GM21717 (cell line): ENCODE measurements around the gene FXYD2.

ENCODE experiments used
- ATAC-seq: cut with Tn5 transposase; IDR thresholded peaks from one replicate; pipeline ENCODE4 v1.9.1; 2021; ENCODE audit warnings: mild to moderate bottlenecking, moderate library complexity; ENCODE audit not compliant: unreplicated experiment

Gene FXYD2

GRCh38 chr11:117836077-117836960 lies 11.8 kb upstream of the FXYD2 start:
- ATAC-seq = no peak

GRCh38 chr11:117835576-117835975 lies 11.0 kb upstream of the FXYD2 start:
- no peak for ATAC-seq

DNA sequence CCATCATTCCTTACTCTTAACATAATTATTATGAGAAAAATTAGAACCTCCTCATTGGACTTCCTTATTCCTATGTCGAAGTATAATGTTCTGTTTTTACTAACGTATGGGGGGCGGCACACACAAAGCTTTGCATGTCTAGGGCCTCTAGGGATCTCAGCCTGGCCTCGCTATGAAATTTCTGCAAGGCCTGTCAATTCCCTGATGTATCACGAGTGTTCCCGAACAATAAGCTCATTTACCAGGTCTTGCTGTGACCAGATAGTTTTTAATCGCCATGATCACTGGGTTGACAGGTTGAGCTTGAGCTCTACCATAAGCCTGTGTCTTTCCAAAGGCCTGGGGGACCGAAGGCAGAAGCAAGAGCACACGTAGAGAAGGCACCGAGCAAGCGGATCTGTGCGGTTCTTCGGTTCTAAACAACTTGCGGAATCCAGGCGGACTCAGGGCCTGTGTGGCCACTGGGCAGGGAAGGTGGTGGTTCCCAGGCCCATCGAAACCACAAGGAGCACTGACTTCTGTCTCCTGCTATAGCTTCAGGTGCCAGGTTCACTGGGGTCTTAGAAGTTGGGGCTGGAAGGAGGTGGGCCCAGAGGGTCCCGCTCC lies 10.4 kb upstream of the FXYD2 start:
- no peak for ATAC-seq

GRCh38 chr11:117834068-117834810 lies 9.7 kb upstream of the FXYD2 start:
- ATAC-seq = no peak

DNA sequence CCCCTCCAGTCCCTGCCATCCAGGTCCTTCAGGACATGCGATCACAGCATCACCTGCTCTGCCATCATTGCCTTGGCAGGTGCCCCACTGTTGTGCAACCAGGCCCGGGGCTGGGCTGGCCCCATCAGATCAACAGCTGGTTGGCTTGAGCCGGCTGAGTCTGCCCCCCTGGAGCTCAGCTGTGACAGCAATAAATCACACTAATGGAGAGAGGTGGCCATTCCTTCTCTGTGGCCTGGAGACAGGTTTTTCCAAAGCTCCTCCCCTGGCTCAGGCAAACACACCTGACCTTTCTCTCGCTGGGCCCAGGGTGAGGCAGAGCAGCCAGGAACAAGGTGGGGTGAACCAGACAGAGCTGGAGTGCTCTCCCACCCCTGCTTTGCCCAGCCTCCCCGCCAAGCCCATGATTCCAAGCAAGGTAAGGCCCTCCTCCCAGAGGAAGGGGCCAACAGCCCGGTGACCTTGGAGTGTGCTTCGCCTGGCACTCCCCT lies 8.9 kb upstream of the FXYD2 start:
- no peak for ATAC-seq

DNA sequence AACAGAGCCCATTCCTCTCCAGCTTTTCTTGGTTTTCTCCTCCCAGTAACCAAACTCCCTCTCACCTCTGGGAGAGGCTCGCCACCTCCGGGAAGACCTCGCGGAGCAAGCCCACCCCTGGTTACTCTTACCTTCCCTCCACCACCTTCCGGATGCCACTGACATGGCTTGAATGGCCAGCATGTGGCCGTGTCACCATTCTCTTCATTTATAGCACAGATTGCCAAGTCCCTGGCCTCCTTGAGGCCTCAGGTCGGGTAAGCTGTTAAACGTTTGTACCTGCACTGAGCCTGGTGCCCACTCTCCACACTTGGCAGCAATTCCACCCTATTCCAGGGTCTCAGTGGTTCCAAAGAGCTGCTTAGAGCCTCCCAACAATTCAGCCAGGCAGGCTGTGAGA lies 8.0 kb upstream of the FXYD2 start:
- no peak for ATAC-seq

DNA sequence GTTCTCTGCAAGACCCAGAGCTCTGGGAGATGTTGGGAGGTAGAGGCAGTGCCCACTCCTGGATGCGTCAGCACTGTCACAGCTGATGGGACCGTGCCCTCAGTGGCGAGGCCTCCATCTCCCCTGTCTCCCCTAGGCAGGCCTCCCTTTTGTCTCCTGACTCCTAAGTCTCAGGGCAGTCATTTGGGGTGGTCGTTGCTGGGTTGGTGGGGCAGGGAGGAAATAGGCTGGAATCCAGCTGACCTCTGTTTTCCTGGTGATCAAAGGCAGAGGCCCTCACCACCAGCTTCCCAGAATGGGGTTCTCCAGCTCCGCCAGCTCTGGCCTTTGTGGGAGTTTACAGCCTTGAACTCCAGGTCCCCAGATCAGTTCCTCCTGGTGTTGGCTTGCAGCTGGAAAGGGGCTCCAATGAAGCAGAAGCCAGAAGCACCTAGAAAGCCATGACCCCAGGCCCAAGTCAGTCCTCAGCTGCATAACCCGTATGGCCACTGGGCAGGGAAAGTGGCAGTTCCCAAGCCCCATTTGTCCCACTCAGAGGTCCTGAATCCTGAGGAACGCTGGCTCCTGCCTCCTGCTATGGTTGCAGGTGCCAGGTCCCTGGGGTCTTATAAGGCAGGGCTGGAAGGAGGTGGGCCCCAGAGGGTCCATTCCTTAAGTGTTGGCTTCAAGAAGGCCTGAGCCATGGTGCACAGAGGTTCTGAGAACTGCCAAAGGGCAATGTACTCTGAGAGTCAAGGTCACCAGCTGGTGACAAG lies 7.3 kb upstream of the FXYD2 start:
- ATAC-seq = no peak

DNA sequence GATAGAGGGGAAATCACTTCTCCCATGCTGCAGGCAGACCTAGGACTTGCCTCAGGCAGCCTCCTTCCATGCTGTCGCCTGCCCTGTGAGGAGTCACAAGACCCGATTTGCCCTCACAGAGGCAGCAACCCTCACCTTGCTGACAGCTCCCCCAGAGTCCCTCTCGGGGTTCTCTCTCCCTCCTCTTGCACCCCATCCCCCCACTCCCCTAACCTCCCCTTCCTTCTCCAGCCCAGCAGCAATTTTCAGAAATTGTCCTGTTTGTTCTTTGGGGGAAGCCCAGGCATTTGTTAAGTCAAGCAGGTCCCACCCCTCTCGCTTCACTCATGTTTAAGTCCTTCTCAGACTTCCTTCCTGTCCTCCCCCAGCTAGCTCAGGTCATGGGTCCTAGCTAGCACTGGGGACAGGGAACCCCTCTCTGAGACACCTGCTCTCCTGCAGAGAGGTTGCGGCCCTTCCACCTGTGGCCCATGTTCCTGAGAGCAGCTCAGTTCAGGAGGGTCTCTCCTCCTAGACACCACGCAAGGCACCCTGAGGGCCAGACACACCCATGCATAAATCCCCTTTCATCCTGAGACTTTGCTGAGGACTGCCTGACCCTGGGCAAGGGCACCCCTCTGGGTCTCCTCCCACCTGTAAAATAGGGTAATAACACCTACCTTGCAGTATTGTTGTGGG lies 6.3 kb upstream of the FXYD2 start:
- no peak for ATAC-seq

GRCh38 chr11:117830072-117830471 lies 5.5 kb upstream of the FXYD2 start:
- ATAC-seq = no peak

- ATAC-seq = no peak
These were observed 4.8 kb upstream of the FXYD2 start for GRCh38 chr11:117829369-117829725.

GRCh38 chr11:117828611-117829368 lies 4.2 kb upstream of the FXYD2 start:
- peak; percentile 48 for ATAC-seq

DNA sequence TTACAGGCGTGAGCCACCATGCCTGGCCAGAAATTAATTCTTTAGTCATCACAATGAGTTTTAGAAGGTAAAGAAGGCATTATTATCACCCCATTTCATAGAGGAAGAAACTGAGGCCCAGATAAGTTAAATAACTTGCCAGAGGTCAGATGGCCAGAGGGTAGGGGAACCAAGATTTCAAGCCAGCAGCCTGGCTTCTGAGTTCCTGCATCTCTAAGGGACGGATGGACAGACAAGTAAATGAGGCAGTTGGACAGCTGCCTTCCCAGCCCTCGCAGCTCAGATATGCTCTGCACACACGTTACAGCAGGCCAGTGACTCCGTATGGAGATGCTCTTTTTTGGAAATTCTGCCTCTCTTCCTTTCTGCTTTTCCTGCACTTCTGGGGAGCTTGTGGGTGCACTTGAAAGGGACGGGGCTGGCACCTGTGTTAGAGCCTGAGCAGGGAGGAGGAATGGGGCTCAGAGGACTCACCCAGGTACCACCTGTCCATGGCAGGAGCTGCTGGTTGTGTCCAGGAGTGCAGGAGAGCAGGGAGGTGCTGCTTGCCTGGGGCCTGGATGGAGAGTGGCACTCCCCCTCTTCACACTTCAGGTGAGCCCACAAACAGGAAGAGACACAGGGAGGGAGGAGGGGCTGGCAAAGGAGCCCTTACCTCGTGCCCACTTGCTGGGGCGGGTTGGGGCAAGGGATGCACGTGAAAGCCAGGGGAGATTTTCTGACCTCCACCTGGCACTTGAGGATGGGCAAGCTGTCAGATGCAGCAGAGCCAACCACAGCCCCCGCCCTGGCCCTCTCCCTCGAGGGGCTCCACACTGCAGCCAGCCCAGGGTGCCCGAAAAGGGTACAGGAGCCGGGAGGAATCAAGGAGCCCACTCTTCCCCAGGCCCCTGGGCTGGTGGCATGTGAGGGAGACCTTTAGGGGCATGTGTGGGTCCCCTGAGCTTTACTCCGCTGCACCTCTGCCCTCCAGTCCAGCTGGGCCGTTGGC lies 3.3 kb upstream of the FXYD2 start:
- ATAC-seq = no peak

DNA sequence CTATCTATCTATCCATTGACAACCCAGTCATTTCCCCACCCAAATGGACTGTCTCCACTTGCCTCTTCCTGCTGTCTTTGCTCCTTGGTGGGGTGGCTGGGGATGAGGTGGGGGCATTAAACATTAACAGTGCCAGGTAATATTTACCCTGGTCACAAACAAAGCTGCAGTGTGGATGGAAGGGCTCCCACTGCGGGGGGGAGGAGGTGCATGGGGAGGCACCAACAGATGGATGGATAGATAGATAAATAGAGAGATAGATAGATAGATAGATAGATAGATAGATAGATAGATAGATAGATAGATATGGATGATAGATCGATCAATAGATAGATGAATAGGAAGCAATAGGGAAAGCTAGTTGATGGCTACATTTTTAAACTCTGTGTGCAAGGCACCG lies 2.3 kb upstream of the FXYD2 start:
- no peak for ATAC-seq

DNA sequence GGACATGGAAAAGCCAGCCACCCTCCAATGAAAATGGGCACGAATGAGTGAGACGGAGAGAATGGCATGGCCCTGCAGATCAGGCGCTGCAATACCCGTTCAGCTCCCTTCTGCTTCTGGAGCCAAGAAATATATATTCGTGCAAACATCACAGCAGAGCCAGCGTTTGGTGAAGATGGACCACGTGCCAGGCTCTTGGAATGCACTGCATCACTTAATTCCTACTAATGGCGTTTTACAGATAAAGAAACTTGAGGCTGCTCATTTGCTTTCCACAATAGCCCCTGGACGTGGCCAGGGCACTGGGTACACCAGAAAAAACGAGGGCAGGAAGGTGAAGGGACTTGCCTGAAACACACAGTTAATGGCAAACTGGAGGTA lies 1.6 kb upstream of the FXYD2 start:
- no peak for ATAC-seq

DNA sequence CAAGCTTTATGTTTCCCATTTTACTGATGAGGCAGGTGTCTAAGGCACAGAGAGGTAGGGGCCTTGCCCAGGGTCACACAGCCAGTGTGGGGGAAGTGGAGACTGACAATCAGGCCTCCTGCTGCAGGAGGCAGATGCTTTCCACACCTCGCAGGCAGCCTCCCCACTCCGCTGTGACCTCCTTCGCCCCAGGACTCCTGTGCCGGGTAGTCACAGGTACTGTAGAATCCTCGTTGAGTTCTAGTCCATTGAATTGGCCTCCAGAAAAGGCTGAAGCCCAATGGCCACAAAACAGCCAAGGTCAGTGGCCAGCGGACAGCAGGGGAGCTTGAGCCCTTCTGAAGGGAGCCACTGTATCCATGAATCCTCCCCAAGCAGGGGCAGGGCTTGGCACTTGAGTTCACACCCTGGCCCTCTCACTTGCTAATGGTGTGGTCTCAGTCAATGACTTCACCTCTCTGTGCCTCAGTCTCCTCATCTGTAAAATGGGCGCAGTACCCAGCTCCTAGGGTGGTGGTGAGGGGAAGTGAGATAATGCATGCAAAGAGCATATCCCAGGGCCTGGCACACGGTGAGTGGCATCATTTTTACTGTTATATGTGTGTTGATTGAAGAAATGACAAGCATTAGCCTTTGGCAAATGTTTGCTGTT lies 1.1 kb upstream of the FXYD2 start:
- no peak for ATAC-seq

DNA sequence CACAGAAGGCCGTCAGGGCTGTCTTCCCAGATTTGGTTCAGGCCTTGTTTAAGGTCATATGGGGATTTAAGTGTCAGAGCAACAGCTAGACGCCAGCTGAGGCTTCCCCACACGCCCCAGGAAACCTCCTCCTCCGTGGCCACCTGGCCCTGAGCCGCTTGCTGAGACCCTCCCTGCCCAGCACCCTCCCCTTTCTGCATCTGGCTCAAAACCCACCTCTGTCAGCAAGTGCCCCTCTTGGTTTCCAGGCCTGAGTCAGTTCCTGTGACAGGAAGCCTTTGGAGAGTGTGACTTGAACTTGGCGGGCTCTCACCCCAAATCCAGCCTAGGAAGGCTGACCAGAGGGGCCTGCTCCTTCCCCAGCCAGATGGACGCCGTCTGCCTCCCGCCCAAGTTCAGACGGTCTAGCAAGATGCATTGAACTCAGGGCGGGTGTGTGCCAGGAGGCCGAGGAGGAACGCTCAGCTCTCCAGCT lies 561 bp downstream of the FXYD2 start:
- no peak for ATAC-seq

GRCh38 chr11:117823294-117823945 lies 1.1 kb downstream of the FXYD2 start:
- ATAC-seq = no peak
